NT2/D1 (cell line): ENCODE data around the gene MEIS2.

Experiments
- SUZ12 ChIP-seq: IDR thresholded peaks from 2 replicates; pipeline ENCODE4 v1.6.1; 2011; ENCODE audit not compliant: insufficient read length, insufficient read depth; ENCODE audit errors: extremely low read depth
- YY1 ChIP-seq: IDR thresholded peaks from 2 replicates; pipeline ENCODE4 v1.6.1; 2011; ENCODE audit not compliant: insufficient read length, insufficient read depth
- ZNF274 ChIP-seq: IDR thresholded peaks from 2 replicates; pipeline ENCODE4 v1.6.1; 2011; ENCODE audit warnings: mild to moderate bottlenecking, low read depth, low read length

GRCh38 chr15:37137221-37137620, 36.9 kb upstream of the MEIS2 start:
- no peak for TF ChIP-seq SUZ12
- TF ChIP-seq ZNF274, result no peak
- no peak for TF ChIP-seq YY1
